Anterior cingulate cortex (tissue), 58 donors: ENCODE measurements around the gene SLC16A2.

Experiments
- DNase-seq, 58 donors: peaks; one replicate each; lab custom pipeline; 2025; lab: John Stamatoyannopoulos, UW

SLC16A2 gene

GRCh38 chrX:74534569-74535038 is 113.3 kb downstream of the SLC16A2 start:
- no peak for DNase-seq

DNA sequence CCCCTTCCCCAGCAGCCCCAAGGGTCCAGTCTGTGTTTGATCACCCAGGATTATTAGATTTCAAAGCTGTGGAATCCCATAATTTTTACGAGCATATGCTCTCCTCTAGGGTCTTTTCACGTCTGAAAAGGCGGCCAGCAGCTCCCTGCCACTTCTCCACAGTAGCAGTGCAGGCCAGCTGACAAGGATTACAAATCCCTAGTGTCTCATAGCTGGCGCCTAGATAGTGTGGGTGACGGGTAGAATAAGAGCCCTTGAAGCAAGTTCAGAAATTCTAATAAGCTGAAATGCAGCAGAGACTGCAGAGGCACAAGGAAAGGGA is 113.8 kb downstream of the SLC16A2 start:
- peak in 1 of 58 donors; percentile 3 for DNase-seq

DNA sequence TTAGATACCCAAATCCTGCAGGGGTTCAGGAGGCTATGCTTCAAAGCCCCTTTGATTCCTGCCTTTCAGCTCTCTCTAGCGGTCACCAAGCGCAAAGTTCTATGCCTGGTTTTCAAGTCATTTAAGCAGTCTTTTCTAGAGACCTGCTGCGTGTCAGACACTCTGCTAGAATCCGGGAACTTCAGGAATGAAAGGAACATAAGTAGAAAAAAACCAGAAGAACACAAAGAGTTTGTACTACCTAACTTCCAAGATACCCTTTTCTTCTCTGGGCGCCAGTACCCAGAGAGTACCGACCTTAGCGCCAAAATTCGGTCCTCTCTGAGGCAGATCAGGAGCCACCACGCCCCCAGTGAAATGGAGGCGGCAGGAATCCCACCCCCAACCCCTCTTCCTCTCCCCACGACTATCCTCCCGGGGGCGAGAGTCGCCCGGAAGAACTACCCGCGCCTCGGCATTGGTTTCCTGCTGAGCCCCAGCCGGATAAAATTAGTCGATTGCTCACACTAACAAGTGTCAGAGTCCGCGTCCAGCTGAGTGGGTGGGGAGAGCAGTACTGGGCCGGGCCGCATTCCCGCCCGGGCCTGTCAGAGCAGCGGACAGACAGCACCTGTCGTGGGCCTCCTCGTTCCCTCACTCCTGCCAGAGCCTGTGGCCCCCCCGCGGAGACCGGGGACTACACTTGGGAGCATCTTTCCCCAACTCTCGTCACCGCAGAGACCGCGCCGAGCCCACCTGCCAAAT is 114.3 kb downstream of the SLC16A2 start:
- DNase-seq, result peak in 53 of 58 donors; percentile 1 to 60 (median 25)

GRCh38 chrX:74536152-74536831 is 115.0 kb downstream of the SLC16A2 start:
- peak in 57 of 58 donors; percentile 2 to 70 (median 47) for DNase-seq

GRCh38 chrX:74536832-74537371 is 115.6 kb downstream of the SLC16A2 start:
- DNase-seq, result peak in 21 of 58 donors; percentile 0 to 50 (median 5)

- DNase-seq, result no peak
Observed at GRCh38 chrX:74540635-74541249, 119.4 kb downstream of the SLC16A2 start.

GRCh38 chrX:74545880-74546523 is 124.7 kb downstream of the SLC16A2 start:
- DNase-seq, result no peak

DNA sequence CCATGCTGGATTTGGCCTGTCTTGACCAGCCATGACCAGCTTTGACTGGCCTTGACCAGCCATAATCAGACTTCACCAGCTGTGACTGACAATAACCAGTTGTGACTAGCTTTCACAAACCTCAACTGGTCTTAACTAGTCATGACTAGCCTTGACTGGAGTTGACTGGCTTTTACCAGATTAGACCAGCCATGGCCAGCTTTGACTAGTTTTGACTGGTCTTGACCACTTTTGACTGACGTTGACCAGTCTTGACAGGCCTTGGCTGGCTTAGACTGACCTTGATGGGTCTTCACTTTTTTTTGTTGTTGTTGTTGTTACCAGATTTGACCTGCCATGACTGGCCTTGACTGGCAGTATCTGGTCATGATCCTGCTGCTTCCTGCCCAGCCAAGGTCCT is 125.7 kb downstream of the SLC16A2 start:
- no peak for DNase-seq

DNA sequence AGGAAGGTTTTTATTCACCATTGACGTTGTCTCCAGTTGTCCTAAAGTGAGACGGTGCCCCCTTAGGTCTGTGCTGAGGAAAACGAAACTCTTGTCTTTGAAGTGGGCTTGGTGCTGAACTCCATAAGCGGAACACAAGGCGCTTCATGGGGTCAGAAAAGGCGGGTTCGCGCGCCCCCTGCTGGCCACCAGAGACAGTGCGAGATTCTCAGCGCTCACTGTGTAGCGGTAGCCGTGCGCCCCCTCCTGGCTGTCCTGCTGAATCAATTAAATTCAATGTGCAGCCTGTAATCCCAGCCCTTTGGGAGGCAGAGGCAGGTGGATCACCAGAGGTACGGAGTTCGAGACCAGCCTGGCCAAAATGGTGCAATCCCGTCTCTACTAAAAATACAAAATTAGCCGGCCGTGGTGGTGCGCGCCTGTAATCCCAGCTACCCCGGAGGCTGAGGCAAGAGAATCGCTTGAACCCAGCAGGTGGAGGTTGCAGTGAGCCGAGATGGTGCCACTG is 129.1 kb downstream of the SLC16A2 start:
- peak in 57 of 58 donors; percentile 1 to 83 (median 48) for DNase-seq

DNA sequence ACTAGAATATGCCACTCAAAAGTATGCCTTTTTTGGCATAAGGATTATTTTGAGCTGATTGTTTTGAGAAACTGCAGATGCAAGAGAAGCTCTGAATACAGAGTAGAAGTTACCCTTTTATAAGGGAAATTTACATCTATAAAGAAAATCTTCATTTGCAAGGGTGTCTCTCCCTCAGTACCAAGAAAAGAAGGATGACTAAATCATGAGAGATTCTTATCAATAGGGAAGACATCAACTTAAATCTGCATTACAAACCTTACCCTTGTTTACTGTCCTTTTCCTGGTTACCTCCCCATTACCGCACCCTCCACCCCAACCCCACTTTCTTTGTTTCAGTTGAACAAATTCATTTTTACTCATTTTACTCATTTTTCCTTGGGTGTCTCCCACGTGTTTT is 130.6 kb downstream of the SLC16A2 start:
- no peak for DNase-seq

GRCh38 chrX:74557378-74557777 is 136.1 kb downstream of the SLC16A2 start:
- DNase-seq, result no peak

DNA sequence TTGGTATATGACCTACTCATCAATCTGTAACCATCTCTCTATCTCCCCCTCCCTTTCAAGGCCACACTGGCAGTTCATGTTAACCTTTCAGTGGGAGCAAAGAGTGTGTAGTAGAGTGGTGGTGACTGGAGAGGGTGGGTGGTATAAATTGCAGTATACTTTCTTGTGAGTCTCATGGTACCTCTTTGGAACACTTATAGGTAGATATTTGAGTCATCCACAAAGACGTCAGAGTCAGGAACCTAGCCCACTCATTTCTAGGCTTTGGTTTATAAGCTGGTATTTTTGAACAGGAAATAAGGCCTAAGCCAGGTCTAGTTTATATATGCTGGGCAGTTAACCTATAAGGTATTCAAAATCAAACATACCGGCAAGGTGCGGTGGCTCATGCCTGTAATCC is 156.8 kb downstream of the SLC16A2 start:
- no peak for DNase-seq

DNA sequence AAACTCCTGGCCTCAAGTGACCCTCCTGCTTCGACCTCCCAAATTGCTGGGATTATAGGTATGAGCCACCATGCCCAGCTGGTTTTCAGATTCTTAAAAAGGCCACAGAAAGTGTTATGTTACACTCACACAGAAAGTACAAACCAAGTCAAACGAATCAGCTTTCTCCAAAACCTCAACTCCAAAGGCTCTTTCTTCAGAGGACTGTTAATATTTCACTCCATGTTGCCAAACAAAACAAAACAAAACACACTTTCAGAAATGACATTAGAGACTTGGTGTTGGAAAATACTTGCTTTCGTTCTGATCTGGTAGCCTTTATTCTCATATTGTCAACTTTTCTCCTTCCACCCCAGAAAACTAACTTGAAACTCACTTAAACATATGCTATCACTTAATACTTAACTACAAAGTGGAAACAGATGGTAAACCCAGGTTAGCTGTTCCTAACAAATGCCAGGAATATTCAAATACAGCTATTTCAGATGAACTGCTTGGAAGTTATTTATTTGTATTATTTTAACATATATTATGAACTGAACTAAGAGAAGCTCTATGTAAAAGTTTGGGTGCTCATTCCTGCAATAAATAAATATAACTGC is 158.4 kb downstream of the SLC16A2 start:
- DNase-seq, result no peak
